Peyer's patch (tissue), 4 donors: ENCODE measurements around the gene APOA4. TPM values are rescaled to one million over a fixed set of nuclear protein-coding genes. Genes with fewer than 3 reads are reported as not detected.
A peak's percentile ranks its signal among the peaks of the same experiment; 100 is the strongest.

Source experiments
- DNase-seq, 3 donors: peaks; one replicate each; pipeline ENCODE4 v3.0.0-alpha.2; 2017 to 2019
- H3K27ac ChIP-seq, 4 donors: fragments of 200-600 bp; sonication (generic); one replicate each; pipeline ENCODE4 v1.5.1; 2016 to 2019
- H3K27me3 ChIP-seq, 2 donors: fragments of 200-600 bp; sonication (generic); one replicate each; pipeline ENCODE4 v1.5.1; 2019
- H3K36me3 ChIP-seq, 3 donors: fragments of 200-600 bp; sonication (generic); one replicate each; pipeline ENCODE4 v1.5.1; 2016 to 2019
- H3K4me1 ChIP-seq, 4 donors: fragments of 200-600 bp; sonication (generic); one replicate each; pipeline ENCODE4 v1.5.1; 2016 to 2019
- H3K4me3 ChIP-seq, 4 donors: fragments of 200-600 bp; sonication (generic); 1 replicate in 3 of 4; 2 replicates in 1 of 4; pipeline ENCODE4 v1.5.1; 2016 to 2019; ENCODE audit warnings: mild to moderate bottlenecking in 1 of 4
- H3K9me3 ChIP-seq, 4 donors: fragments of 200-600 bp; sonication (generic); one replicate each; pipeline ENCODE4 v1.5.1; 2016 to 2019; ENCODE audit warnings: mild to moderate bottlenecking in 1 of 4
- CTCF ChIP-seq, 6 experiments: fragments of 450-650 bp in 4 of 6; fragments of 200-600 bp in 2 of 6; sonication (generic) in 1 of 6; IDR thresholded peaks; one replicate each; pipeline ENCODE4 v1.5.1; 2017 to 2019; ENCODE audit warnings: antibody characterized with exemption in 6 of 6, mild to moderate bottlenecking in 3 of 6, moderate library complexity in 1 of 6
- POLR2A ChIP-seq, 2 donors: fragments of 450-650 bp; IDR thresholded peaks; one replicate each; pipeline ENCODE4 v1.5.1; 2017; ENCODE audit warnings: antibody characterized with exemption in 2 of 2, mild to moderate bottlenecking in 2 of 2, moderate library complexity in 2 of 2
- total RNA-seq, 4 donors: library from RNA; depleted of rRNA; stranded (reverse); fragments of >200 nt; gene quantifications; one replicate each; pipeline ENCODE4 v1.1.0, GENCODE V29; 2016

Gene APOA4
- total RNA-seq = over 10,000 TPM in 1 of 4 donors, 1,000 to 10,000 TPM in 2, 100 to 1,000 TPM in 1; 107 to 10,211 (median 6,146) TPM

GRCh38 chr11:116823031-116823843 lies at the start of gene APOA4:
Gene APOA4, minus strand, starts transcription at chr11:116823304. Its CDS starts 113 bp downstream, at chr11:116823191.
- Histone ChIP-seq H3K9me3 (no peaks in the 10 kb centered on the region), H3K27ac (peak within 1 kb of the TSS in 3 of 4 donors; percentile 43 to 83 (median 78)), H3K27me3 (no peaks in the 10 kb centered on the region), H3K4me3 (peak within 1 kb of the TSS in 2 of 4 donors; percentile 41 to 55), H3K4me1 (no peaks in the 10 kb centered on the region), H3K36me3 (peaks cover 0 to 5% (median 0%) of the 10 kb centered on the region in 3 donors)
- TF ChIP-seq CTCF (IDR thresholded peaks at IDR 0.05) = no peak
- TF ChIP-seq POLR2A (IDR thresholded peaks at IDR 0.05) = peak; percentile 69 to 93
- DNase-seq = peak in 1 of 3 donors; percentile 74

DNA sequence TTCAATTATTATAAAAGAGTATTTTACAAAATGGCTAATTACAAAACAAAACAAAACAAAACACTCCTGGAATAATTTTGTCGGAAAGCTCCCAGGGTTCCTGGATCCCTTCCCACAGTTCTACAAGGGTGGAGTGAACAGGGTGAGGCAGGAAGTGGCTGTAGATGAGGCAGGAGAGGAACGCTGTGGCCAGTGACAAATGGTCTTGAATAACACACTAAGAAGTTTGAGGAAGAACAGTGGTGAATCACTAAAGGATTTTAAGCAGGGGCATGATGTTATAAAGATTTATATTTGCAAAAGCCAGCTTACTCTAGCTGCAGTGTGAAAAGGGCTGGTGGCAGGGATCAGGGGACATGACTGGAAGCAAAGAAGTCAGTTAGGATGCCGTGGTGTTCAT lies 48.1 kb upstream of the APOA4 start:
- H3K36me3 ChIP-seq = peaks cover 0 to 75% (median 3%) of the 10 kb centered on the region in 3 donors
- no peaks in the 10 kb centered on the region for H3K4me1 ChIP-seq
- no peaks in the 10 kb centered on the region for H3K9me3 ChIP-seq
- TF ChIP-seq CTCF (IDR thresholded peaks at IDR 0.05) (no peak), POLR2A (IDR thresholded peaks at IDR 0.05) (no peak)
- H3K27ac ChIP-seq = no peak overlapping the region
- DNase-seq = no peak
- no peaks in the 10 kb centered on the region for H3K27me3 ChIP-seq
- no peak overlapping the region for H3K4me3 ChIP-seq

GRCh38 chr11:116870054-116870453 lies 47.0 kb upstream of the APOA4 start:
- Histone ChIP-seq H3K27ac (no peak overlapping the region), H3K9me3 (no peaks in the 10 kb centered on the region), H3K27me3 (no peaks in the 10 kb centered on the region), H3K4me1 (no peaks in the 10 kb centered on the region), H3K4me3 (no peak overlapping the region), H3K36me3 (peaks cover 0 to 77% (median 3%) of the 10 kb centered on the region in 3 donors)
- TF ChIP-seq POLR2A (IDR thresholded peaks at IDR 0.05) (no peak), CTCF (IDR thresholded peaks at IDR 0.05) (no peak)
- no peak for DNase-seq

- no peaks in the 10 kb centered on the region for H3K27me3 ChIP-seq
- H3K4me1 ChIP-seq = no peaks in the 10 kb centered on the region
- TF ChIP-seq POLR2A (IDR thresholded peaks at IDR 0.05) = no peak
- TF ChIP-seq CTCF (IDR thresholded peaks at IDR 0.05) = no peak
- H3K4me3 ChIP-seq = no peak overlapping the region
- no peak for DNase-seq
- H3K27ac ChIP-seq = no peak overlapping the region
- peaks cover 0 to 72% (median 3%) of the 10 kb centered on the region in 3 donors for H3K36me3 ChIP-seq
- H3K9me3 ChIP-seq = no peaks in the 10 kb centered on the region
Measured at GRCh38 chr11:116869610-116870009, 46.5 kb upstream of the APOA4 start.

DNA sequence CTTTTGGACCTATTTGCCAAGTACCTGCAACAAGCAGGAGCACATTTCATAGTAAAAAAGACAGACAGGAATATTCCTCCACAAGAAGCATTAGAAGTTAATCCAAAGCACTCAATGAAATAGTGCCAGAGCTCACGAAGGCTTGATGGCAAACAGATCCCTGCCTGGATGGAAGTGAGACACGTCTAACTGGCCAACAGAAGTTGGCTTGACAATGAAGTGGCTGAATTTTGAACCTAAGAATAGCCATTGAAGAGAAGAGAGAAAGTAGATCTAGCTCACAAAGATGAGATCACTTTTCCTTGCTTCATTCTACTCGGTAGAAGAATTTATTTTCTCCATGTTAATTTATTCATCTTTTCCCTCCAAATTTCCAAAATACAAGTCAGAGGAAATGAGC lies 45.0 kb upstream of the APOA4 start:
- TF ChIP-seq POLR2A (IDR thresholded peaks at IDR 0.05) = no peak
- TF ChIP-seq CTCF (IDR thresholded peaks at IDR 0.05) = no peak
- no peaks in the 10 kb centered on the region for H3K4me1 ChIP-seq
- H3K9me3 ChIP-seq = no peaks in the 10 kb centered on the region
- peak overlapping the region in 2 of 4 donors; percentile 46 to 54 for H3K27ac ChIP-seq
- DNase-seq = no peak
- H3K4me3 ChIP-seq = no peak overlapping the region
- no peaks in the 10 kb centered on the region for H3K27me3 ChIP-seq
- peaks cover 0 to 72% (median 3%) of the 10 kb centered on the region in 3 donors for H3K36me3 ChIP-seq
